GM21515 (cell line): ENCODE results near the gene ITGA8.

Experiments used
- ATAC-seq: cut with Tn5 transposase; IDR thresholded peaks from one replicate; pipeline ENCODE4 v1.9.1; 2021; ENCODE audit not compliant: unreplicated experiment

The ITGA8 gene

GRCh38 chr10:15473396-15473767 lies 246.3 kb downstream of the ITGA8 start:
- ATAC-seq: no peak

GRCh38 chr10:15472431-15473395 lies 247.0 kb downstream of the ITGA8 start:
- ATAC-seq: no peak

GRCh38 chr10:15472008-15472407 lies 247.7 kb downstream of the ITGA8 start:
- no peak for ATAC-seq

GRCh38 chr10:15469111-15469510 lies 250.6 kb downstream of the ITGA8 start:
- no peak for ATAC-seq

GRCh38 chr10:15464381-15464780 lies 255.3 kb downstream of the ITGA8 start:
- no peak for ATAC-seq
